TTC549 (cell line): ENCODE data around the gene ELOA2.
"Not testable (repeated sequence)": the region's sequence is repeated elsewhere in the genome, so short reads cannot be mapped to it uniquely, and the experiment has no call there.

Source experiments
- FAIRE-seq: peaks from 2 replicates; lab custom pipeline; 2012; peaks lifted over from hg19 to GRCh38; lab: Jason Lieb, UNC

Gene ELOA2

GRCh38 chr18:47035156-47035671 lies at the start of gene ELOA2:
ELOA2 (minus strand) TSS chr18:47035621; CDS start chr18:47035264, 357 bp downstream.
- FAIRE-seq = no peak

- no peak for FAIRE-seq
These were observed 46.2 kb upstream of the ELOA2 start for GRCh38 chr18:47081578-47081977.

- FAIRE-seq = no peak
These were observed 45.5 kb upstream of the ELOA2 start for GRCh38 chr18:47080872-47081271.

GRCh38 chr18:47077111-47077510 lies 41.7 kb upstream of the ELOA2 start:
- no peak for FAIRE-seq

- FAIRE-seq = no peak
These were observed 39.9 kb upstream of the ELOA2 start for GRCh38 chr18:47075098-47075883.

- no peak for FAIRE-seq
These were observed 32.2 kb upstream of the ELOA2 start for GRCh38 chr18:47067648-47068047.

- no peak for FAIRE-seq
These were observed 27.7 kb upstream of the ELOA2 start for GRCh38 chr18:47063096-47063495.

GRCh38 chr18:47062471-47062870 lies 27.1 kb upstream of the ELOA2 start:
- FAIRE-seq = no peak

GRCh38 chr18:47054369-47054768 lies 18.9 kb upstream of the ELOA2 start:
- no peak for FAIRE-seq

GRCh38 chr18:47050468-47050867 lies 15.0 kb upstream of the ELOA2 start:
- FAIRE-seq = peak; percentile 88

- FAIRE-seq = no peak
These were observed 5.6 kb upstream of the ELOA2 start for GRCh38 chr18:47040982-47041381.

- FAIRE-seq = no peak
These were observed 1.6 kb upstream of the ELOA2 start for GRCh38 chr18:47036927-47037578.

- FAIRE-seq = peak; percentile 80
These were observed 965 bp upstream of the ELOA2 start for GRCh38 chr18:47036298-47036874.

- FAIRE-seq = not testable (repeated sequence)
These were observed 830 bp downstream of the ELOA2 start for GRCh38 chr18:47034591-47034990.

- no peak for FAIRE-seq
These were observed 2.5 kb downstream of the ELOA2 start for GRCh38 chr18:47032945-47033344.

- not testable (repeated sequence) for FAIRE-seq
These were observed 4.5 kb downstream of the ELOA2 start for GRCh38 chr18:47030887-47031286.

GRCh38 chr18:47029684-47030353 lies 5.6 kb downstream of the ELOA2 start:
- FAIRE-seq = not testable (repeated sequence)

GRCh38 chr18:47028738-47029137 lies 6.7 kb downstream of the ELOA2 start:
- not testable (repeated sequence) for FAIRE-seq

- FAIRE-seq = not testable (repeated sequence)
These were observed 9.8 kb downstream of the ELOA2 start for GRCh38 chr18:47025557-47026174.

GRCh38 chr18:47023769-47024465 lies 11.5 kb downstream of the ELOA2 start:
- not testable (repeated sequence) for FAIRE-seq

- FAIRE-seq = not testable (repeated sequence)
These were observed 12.6 kb downstream of the ELOA2 start for GRCh38 chr18:47022821-47023220.
